Measurements from ENCODE around the gene SYN1.

SYN1 gene

GRCh38 chrX:47590984-47591383, 28.7 kb downstream of the SYN1 start:
- no peak overlapping the region for H2AFZ ChIP-seq (ENCODE audit: low read depth, low read length)
- H3K36me3 ChIP-seq (ENCODE audit: insufficient read depth, low read length), result no peaks in the 10 kb centered on the region
- ATAC-seq (ENCODE audit: insufficient read depth, low read depth) (no peak), DNase-seq (no peak)
- H4K20me1 ChIP-seq (ENCODE audit: insufficient read depth, low read length), result no peaks in the 10 kb centered on the region
- H3K27me3 ChIP-seq (ENCODE audit: insufficient read depth, low read length, poor library complexity), result no peaks in the 10 kb centered on the region
- no peak overlapping the region for H3K4me2 ChIP-seq (ENCODE audit: insufficient read depth, low read length)
- H3K4me3 ChIP-seq (ENCODE audit: low read depth in 1 of 2, low read length in 2 of 2), result no peak overlapping the region
- no peaks in the 10 kb centered on the region for H3K79me2 ChIP-seq (ENCODE audit: insufficient read depth, low read length)
- H3K4me1 ChIP-seq (ENCODE audit: insufficient read depth, low read length), result peaks cover 5% of the 10 kb centered on the region
- no peak overlapping the region for H3K27ac ChIP-seq (ENCODE audit: low read length)
- H3K9me3 ChIP-seq (ENCODE audit: insufficient read depth, low read length, severe bottlenecking), result no peaks in the 10 kb centered on the region
- TF ChIP-seq CTCF (IDR thresholded peaks at IDR 0.05; ENCODE audit: borderline replicate concordance, extremely low read depth, low read length, poor library complexity, severe bottlenecking), result no peak
- no peak for TF ChIP-seq EZH2 (IDR thresholded peaks at IDR 0.05; ENCODE audit: borderline replicate concordance, low read depth, low read length, severe bottlenecking)
- H3K9ac ChIP-seq (ENCODE audit: low read depth, low read length), result no peak overlapping the region

- no peak overlapping the region for H3K9ac ChIP-seq (ENCODE audit: low read depth, low read length)
- DNase-seq, result no peak
- TF ChIP-seq CTCF (IDR thresholded peaks at IDR 0.05; ENCODE audit: borderline replicate concordance, extremely low read depth, low read length, poor library complexity, severe bottlenecking) (no peak), EZH2 (IDR thresholded peaks at IDR 0.05; ENCODE audit: borderline replicate concordance, low read depth, low read length, severe bottlenecking) (no peak)
- H3K36me3 ChIP-seq (ENCODE audit: insufficient read depth, low read length), result no peaks in the 10 kb centered on the region
- H4K20me1 ChIP-seq (ENCODE audit: insufficient read depth, low read length), result no peaks in the 10 kb centered on the region
- no peak for ATAC-seq (ENCODE audit: insufficient read depth, low read depth)
- no peak overlapping the region for H3K4me3 ChIP-seq (ENCODE audit: low read depth in 1 of 2, low read length in 2 of 2)
- no peak overlapping the region for H2AFZ ChIP-seq (ENCODE audit: low read depth, low read length)
- H3K4me1 ChIP-seq (ENCODE audit: insufficient read depth, low read length), result peaks cover 7% of the 10 kb centered on the region
- H3K27ac ChIP-seq (ENCODE audit: low read length), result no peak overlapping the region
- no peaks in the 10 kb centered on the region for H3K79me2 ChIP-seq (ENCODE audit: insufficient read depth, low read length)
- no peak overlapping the region for H3K4me2 ChIP-seq (ENCODE audit: insufficient read depth, low read length)
- no peaks in the 10 kb centered on the region for H3K27me3 ChIP-seq (ENCODE audit: insufficient read depth, low read length, poor library complexity)
- H3K9me3 ChIP-seq (ENCODE audit: insufficient read depth, low read length, severe bottlenecking), result no peaks in the 10 kb centered on the region
Observed at GRCh38 chrX:47587906-47588735, 31.5 kb downstream of the SYN1 start.

GRCh38 chrX:47587091-47587891, 32.4 kb downstream of the SYN1 start:
- no peak for TF ChIP-seq EZH2 (IDR thresholded peaks at IDR 0.05; ENCODE audit: borderline replicate concordance, low read depth, low read length, severe bottlenecking)
- TF ChIP-seq CTCF (IDR thresholded peaks at IDR 0.05; ENCODE audit: borderline replicate concordance, extremely low read depth, low read length, poor library complexity, severe bottlenecking), result no peak
- no peaks in the 10 kb centered on the region for H3K27me3 ChIP-seq (ENCODE audit: insufficient read depth, low read length, poor library complexity)
- H3K9ac ChIP-seq (ENCODE audit: low read depth, low read length), result no peak overlapping the region
- no peaks in the 10 kb centered on the region for H3K79me2 ChIP-seq (ENCODE audit: insufficient read depth, low read length)
- no peak overlapping the region for H2AFZ ChIP-seq (ENCODE audit: low read depth, low read length)
- no peak overlapping the region for H3K4me3 ChIP-seq (ENCODE audit: low read depth in 1 of 2, low read length in 2 of 2)
- no peaks in the 10 kb centered on the region for H4K20me1 ChIP-seq (ENCODE audit: insufficient read depth, low read length)
- ATAC-seq (ENCODE audit: insufficient read depth, low read depth) (no peak), DNase-seq (no peak)
- peaks cover 15% of the 10 kb centered on the region for H3K4me1 ChIP-seq (ENCODE audit: insufficient read depth, low read length)
- H3K4me2 ChIP-seq (ENCODE audit: insufficient read depth, low read length), result no peak overlapping the region
- H3K27ac ChIP-seq (ENCODE audit: low read length), result no peak overlapping the region
- H3K9me3 ChIP-seq (ENCODE audit: insufficient read depth, low read length, severe bottlenecking), result no peaks in the 10 kb centered on the region
- H3K36me3 ChIP-seq (ENCODE audit: insufficient read depth, low read length), result no peaks in the 10 kb centered on the region

All from DND-41 (cell line).